Esophagus muscularis mucosa (tissue), 4 donors: ENCODE data around the gene NRXN3. TPM values are rescaled to one million over a fixed set of nuclear protein-coding genes. Genes with fewer than 3 reads are reported as not detected.

ENCODE experiments used
- DNase-seq: peaks from one replicate; pipeline ENCODE4 v3.0.0-alpha.2; 2017; ENCODE audit errors: extremely low spot score
- H3K27ac ChIP-seq, 4 donors: fragments of 200-600 bp; sonication (generic); replicated peaks in 1 of 4; 1 replicate in 3 of 4; 2 replicates in 1 of 4; pipeline ENCODE4 v1.5.1; 2016 to 2019; ENCODE audit warnings: mild to moderate bottlenecking in 1 of 4
- H3K27me3 ChIP-seq, 4 donors: fragments of 200-600 bp; sonication (generic); one replicate each; pipeline versions ENCODE4 v1.5.1 to v1.6.0; 2016 to 2019
- H3K36me3 ChIP-seq, 4 donors: fragments of 200-600 bp; sonication (generic); one replicate each; pipeline ENCODE4 v1.5.1; 2016 to 2019
- H3K4me1 ChIP-seq, 4 donors: fragments of 200-600 bp; sonication (generic); one replicate each; pipeline ENCODE4 v1.5.1; 2016 to 2019
- H3K4me3 ChIP-seq, 4 donors: fragments of 200-600 bp; sonication (generic); 1 replicate in 2 of 4; 2 replicates in 2 of 4; pipeline ENCODE4 v1.5.1; 2016 to 2019; ENCODE audit warnings: mild to moderate bottlenecking in 4 of 4, moderate library complexity in 1 of 4
- H3K9me3 ChIP-seq, 4 donors: fragments of 200-600 bp; sonication (generic); 1 replicate in 3 of 4; 2 replicates in 1 of 4; pipeline ENCODE4 v1.5.1; 2016 to 2019
- EP300 ChIP-seq: sonication (generic); formaldehyde crosslinking; IDR thresholded peaks from one replicate; pipeline ENCODE4 v1.6.1; 2017; ENCODE audit warnings: antibody characterized with exemption
- POLR2A ChIP-seq: fragments of 450-650 bp; IDR thresholded peaks from one replicate; pipeline ENCODE4 v1.6.1; 2017; ENCODE audit warnings: antibody characterized with exemption, moderate library complexity, mild to moderate bottlenecking, low read depth
- POLR2AphosphoS5 ChIP-seq, 2 donors: sonication (generic); formaldehyde crosslinking; IDR thresholded peaks; one replicate each; pipeline ENCODE4 v1.6.1; 2017; ENCODE audit warnings: antibody characterized with exemption in 2 of 2
- WGBS: methylation state at CpG from one replicate; pipeline ENCODE4 v1.1.5; 2018; 5-methylcytosine and 5-hydroxymethylcytosine counted together
- intact Hi-C: fragments of 100-400 bp; cut with DNase I; formaldehyde crosslinking; loops from one replicate; pipeline ENCODE4 v1.15.1; 2023
- total RNA-seq, 4 donors: library from RNA; depleted of rRNA; stranded (reverse); fragments of >200 nt; gene quantifications; one replicate each; pipeline versions ENCODE4 v1.1.0 to v1.2.1, GENCODE V29; 2016
- TF ChIP-seq, protein P1 (sequence below), 3 experiments: fragments of 200-600 bp in 2 of 3; fragments of 450-650 bp in 1 of 3; sonication (generic) in 2 of 3; IDR thresholded peaks; one replicate each; pipeline ENCODE4 v1.5.1; 2017 to 2019; ENCODE audit warnings: antibody characterized with exemption in 3 of 3, mild to moderate bottlenecking in 2 of 3, moderate library complexity in 1 of 3

The NRXN3 gene
- total RNA-seq, 4 donors from 2014 or later, result 71.1 to 159 (median 122) TPM

GRCh38 chr14:78782551-78782950 lies 612.4 kb downstream of the NRXN3 start:
- 69% methylated on average over 1 of the region's 1 CpG for WGBS
- no peaks in the 10 kb centered on the region for H3K4me1 ChIP-seq
- H3K9me3 ChIP-seq, result no peaks in the 10 kb centered on the region
- no peaks in the 10 kb centered on the region for H3K36me3 ChIP-seq
- H3K4me3 ChIP-seq, result no peak overlapping the region
- intact Hi-C loops, result no loop called here
- DNase-seq, result no peak
- H3K27me3 ChIP-seq, result no peaks in the 10 kb centered on the region
- TF ChIP-seq POLR2A (no peak), POLR2AphosphoS5 (IDR thresholded peaks at IDR 0.05) (no peak), EP300 (no peak)
- TF ChIP-seq, protein P1, sequence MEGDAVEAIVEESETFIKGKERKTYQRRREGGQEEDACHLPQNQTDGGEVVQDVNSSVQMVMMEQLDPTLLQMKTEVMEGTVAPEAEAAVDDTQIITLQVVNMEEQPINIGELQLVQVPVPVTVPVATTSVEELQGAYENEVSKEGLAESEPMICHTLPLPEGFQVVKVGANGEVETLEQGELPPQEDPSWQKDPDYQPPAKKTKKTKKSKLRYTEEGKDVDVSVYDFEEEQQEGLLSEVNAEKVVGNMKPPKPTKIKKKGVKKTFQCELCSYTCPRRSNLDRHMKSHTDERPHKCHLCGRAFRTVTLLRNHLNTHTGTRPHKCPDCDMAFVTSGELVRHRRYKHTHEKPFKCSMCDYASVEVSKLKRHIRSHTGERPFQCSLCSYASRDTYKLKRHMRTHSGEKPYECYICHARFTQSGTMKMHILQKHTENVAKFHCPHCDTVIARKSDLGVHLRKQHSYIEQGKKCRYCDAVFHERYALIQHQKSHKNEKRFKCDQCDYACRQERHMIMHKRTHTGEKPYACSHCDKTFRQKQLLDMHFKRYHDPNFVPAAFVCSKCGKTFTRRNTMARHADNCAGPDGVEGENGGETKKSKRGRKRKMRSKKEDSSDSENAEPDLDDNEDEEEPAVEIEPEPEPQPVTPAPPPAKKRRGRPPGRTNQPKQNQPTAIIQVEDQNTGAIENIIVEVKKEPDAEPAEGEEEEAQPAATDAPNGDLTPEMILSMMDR (IDR thresholded peaks at IDR 0.05), result no peak
- H3K27ac ChIP-seq, result no peak overlapping the region

GRCh38 chr14:78785265-78785664 lies 615.1 kb downstream of the NRXN3 start:
- Histone ChIP-seq H3K27me3 (no peaks in the 10 kb centered on the region), H3K36me3 (no peaks in the 10 kb centered on the region), H3K9me3 (no peaks in the 10 kb centered on the region), H3K27ac (no peak overlapping the region), H3K4me1 (no peaks in the 10 kb centered on the region), H3K4me3 (no peak overlapping the region)
- no peak for DNase-seq
- WGBS, result 82% methylated on average over 4 of the region's 4 CpGs
- TF ChIP-seq, protein P1 (IDR thresholded peaks at IDR 0.05), result no peak
- no peak for TF ChIP-seq EP300
- no peak for TF ChIP-seq POLR2AphosphoS5 (IDR thresholded peaks at IDR 0.05)
- no peak for TF ChIP-seq POLR2A
- intact Hi-C loops, result no loop called here

- 92% methylated on average over 2 of the region's 2 CpGs for WGBS
- Histone ChIP-seq H3K9me3 (no peaks in the 10 kb centered on the region), H3K27me3 (no peaks in the 10 kb centered on the region), H3K4me3 (no peak overlapping the region), H3K36me3 (no peaks in the 10 kb centered on the region), H3K4me1 (no peaks in the 10 kb centered on the region), H3K27ac (no peak overlapping the region)
- intact Hi-C loops, result no loop called here
- TF ChIP-seq EP300, result no peak
- TF ChIP-seq, protein P1 (IDR thresholded peaks at IDR 0.05), result no peak
- no peak for TF ChIP-seq POLR2AphosphoS5 (IDR thresholded peaks at IDR 0.05)
- no peak for TF ChIP-seq POLR2A
- no peak for DNase-seq
Measured at GRCh38 chr14:78788467-78789360, 618.5 kb downstream of the NRXN3 start.

DNA sequence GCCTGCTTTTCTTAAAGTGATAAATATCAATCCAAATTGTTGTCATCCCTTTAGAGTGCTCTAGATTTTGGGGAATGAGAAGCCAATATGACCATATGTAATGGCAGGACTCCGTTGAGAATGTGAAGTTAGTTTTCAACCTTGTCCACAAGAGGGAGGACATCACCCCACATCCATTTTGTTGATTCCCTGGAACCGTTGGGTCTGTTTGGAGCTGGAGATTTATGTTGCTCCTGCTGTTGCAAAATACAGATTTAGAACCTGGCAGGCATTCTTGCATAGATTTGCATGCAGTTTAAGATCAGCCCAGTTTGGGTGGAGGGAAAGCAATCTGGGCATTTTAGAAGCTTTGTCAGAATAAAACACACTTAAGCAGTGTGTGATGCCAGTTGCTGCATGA lies 620.1 kb downstream of the NRXN3 start:
- Histone ChIP-seq H3K36me3 (no peaks in the 10 kb centered on the region), H3K27ac (no peak overlapping the region), H3K4me1 (no peaks in the 10 kb centered on the region), H3K9me3 (no peaks in the 10 kb centered on the region), H3K4me3 (no peak overlapping the region), H3K27me3 (no peaks in the 10 kb centered on the region)
- WGBS, result 5% methylated on average over 2 of the region's 2 CpGs
- intact Hi-C loops, result no loop called here
- TF ChIP-seq POLR2A (no peak), POLR2AphosphoS5 (IDR thresholded peaks at IDR 0.05) (no peak), EP300 (no peak)
- TF ChIP-seq, protein P1 (IDR thresholded peaks at IDR 0.05), result no peak
- no peak for DNase-seq
